Measurements from ENCODE around the gene MINPP1.

Gene MINPP1

DNA sequence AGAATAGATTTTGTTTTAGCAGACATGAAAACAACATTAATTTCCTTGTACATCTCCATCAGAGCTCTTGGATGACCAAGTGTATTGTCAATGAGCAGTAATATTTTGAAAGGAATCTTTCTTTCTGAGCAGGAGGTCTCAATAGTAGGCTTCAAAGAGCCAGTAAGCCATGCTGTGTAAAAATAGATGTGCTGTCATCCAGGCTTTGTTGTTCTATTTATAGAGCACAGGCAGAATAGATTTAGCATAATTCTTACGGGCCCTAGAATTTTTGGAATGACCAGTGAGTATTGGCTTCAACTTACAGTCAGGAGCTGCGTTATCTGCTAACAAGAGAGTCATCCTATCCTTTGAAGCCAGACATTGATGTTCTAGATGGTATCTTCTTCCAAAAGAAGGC lies 19.0 kb downstream of the MINPP1 start:
- DNase-seq = no peak

DNA sequence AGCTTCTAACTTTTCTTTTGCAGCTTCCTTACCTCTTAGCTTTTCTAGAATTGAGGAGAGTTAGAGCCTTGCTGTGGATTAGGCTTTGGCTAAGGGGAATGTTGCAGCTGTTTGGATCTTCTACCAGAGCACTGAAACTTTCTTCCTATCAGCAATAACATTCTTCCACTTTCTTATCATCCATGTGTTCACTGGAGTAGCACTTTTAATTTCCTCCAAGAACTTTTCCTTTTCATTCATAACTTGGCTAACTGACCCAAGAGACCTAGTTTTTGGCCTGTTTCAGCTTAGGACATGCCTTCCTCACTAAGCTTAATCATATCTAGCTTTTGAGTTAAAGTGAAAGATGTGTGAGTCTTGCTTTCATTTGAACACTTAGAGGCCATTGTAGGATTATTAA lies 19.6 kb downstream of the MINPP1 start:
- no peak for DNase-seq

DNA sequence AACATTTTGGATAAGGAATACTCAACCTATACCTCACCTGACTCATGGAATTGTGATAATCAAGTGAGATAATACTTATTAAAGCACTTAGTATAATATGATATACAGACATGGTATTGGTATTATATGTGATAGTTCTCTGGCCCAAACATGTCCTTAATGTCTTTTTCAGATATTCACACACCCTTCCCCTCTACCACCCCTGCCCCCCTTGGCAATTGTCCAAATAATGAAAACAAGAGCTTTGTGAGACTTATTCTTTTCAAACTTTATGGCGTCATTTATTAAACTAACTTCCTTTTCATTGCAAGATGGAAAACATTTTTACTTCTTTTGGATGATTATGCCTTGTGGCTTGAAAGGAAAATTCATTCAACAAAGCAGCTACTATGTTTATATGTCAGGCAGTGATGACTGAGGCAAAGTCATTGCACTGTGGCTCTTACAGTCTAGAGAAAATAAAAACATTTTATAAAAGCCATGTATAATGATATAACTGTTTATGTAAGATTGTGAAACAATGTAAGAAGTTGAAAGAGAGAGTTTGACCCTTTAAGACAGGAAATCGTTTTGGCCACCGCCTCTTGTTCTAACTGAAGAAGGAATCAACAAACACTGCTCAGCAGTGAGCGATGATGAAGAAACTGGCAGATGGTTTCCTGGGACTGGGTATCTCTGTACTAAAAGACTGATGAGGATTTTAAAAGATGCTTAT lies 27.4 kb downstream of the MINPP1 start:
- DNase-seq = no peak

DNA sequence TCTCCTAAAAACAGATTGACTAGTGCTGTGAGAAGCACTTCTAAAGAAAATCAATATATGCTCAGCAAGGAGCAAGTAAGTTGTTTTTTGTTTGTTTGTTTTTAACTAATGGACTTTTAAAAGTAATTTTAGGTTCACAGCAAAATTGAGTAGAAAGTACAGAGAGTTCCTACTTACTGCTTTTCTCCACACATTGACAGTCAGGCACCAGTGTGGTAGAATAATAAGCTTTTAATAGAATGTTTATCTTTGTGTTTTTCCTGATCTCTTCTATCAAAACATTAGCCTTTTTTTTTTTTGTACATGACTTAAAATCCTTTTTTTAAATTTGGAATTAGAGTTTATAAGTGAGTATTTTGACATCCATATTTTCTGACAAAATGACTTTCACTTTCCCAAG lies 28.0 kb downstream of the MINPP1 start:
- no peak for DNase-seq

DNA sequence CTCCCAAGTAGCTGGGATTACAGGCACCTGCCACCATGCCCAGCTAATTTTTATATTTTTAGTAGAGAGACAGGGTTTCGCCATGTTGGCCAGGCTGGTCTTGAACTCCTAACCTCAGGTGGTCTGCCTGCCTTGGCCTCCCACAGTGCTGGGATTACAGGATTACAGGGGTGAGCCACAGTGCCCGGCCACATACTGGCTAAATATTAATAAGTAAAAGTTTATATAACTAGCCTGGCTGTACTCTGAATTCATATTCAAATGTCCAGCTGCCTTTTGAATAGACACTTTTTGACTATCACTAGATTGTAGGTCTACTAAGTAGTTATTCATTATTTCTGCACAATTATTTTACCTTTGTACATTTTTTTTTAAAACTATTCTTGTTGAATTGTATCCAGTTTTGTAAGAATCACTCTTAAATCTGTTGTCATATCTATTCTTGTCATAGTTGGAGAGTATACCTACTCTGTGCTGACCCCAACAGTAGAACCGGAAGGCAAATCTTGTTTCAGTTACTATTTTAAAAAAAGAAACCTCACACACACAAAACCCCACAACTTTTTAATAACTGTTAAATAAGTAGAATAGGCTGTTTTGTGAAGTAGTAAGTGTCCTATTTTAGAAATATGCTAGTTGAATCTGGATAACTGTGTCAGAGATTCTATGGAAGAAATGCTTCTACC lies 29.6 kb downstream of the MINPP1 start:
- DNase-seq = no peak

DNA sequence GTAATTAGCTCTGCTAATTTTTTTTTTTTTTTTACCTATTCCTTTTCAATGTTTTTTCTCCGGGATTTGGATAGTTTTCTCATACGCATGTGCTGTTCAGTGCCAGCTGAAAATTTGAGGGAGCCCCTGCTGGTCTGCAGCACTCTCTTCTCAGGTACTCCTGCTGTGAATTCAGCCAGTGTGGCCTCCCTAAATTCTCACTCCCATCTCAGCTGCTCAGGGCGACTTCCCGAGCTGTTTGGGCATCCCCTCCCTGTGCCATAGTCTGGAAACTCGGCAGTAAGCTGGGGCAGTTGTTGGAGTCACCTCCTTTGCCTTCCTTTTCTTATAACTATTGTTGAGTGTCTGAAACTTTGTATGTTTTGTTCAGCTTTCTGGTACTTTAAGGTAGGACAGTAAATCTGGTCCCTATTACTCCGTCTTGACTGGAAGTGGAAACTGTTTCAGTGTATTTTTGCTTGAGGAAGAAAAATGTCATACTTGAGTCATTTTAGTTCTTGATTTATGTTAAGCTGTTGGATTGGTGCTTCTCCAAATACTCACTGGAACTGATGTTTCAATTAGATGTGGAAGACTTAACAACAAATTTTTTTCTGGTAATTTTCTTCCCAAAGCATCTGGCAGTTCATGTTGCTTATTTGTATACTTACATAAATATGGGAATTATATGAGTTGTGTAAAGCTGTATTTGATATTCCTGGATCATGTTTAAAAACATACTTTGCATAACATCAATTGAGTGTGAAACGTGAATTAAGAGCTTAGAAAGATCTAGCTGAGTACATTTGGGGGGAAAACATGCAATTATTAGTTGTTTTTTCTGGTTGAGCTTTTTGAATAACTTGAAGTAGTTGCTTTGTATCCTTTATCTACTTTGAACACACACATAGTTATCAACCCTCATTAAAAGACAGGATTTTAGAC lies 33.7 kb downstream of the MINPP1 start:
- DNase-seq = no peak

DNA sequence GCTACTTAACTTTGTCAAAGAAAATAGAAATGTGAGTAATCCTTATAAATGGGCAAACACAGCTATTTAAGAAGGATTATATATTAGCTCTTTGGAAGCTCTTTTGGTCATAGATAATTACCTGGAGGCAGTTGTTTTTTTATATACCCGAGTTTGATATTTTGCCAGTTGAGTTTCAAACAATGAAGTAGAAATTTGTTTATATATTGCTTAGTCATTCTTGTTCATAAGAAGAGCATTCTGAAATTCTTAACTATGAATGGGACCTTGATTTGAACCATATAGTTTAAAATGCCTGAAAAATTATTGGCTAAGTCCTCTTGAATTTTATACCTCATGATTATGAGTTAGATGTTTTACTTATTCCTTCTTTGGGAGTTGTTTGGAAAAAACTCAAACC lies 36.4 kb downstream of the MINPP1 start:
- DNase-seq = no peak

DNA sequence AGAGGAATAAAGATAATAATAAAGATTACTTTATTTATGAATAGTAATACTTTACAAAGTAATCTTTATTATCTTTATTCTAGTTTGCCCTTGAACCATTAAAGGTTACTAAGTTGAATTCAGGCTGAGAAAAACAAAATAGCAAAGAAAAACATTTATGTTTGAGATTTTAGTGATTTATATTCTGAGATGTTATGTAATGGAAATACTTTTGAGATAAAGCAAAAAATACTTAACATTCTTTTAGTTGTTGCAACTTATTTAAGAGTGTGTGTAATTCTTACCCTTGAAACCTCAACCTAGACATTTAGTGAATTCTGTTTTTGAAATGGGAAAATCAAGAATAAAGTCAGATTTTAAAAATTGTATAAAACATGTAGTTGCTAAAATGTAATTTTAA lies 40.0 kb downstream of the MINPP1 start:
- DNase-seq = no peak

DNA sequence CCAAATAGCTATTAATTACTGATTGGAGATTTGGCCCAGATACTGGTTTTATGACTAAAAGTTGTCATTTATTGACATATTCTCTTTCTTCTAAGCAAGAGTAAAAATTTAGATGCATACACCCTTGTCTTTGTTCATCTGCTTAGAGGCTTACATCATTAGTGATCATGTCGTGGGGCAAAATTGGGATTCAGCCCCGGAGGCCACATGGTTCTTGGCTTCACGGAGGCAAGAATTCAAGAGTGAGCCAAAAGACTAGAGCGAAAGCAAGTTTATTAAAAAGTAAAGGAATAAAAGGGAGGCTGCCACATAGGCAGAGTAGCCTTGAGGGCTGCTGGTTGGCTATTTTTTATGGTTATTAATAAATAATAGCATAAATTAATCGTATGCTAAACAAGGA lies 41.1 kb downstream of the MINPP1 start:
- no peak for DNase-seq

DNA sequence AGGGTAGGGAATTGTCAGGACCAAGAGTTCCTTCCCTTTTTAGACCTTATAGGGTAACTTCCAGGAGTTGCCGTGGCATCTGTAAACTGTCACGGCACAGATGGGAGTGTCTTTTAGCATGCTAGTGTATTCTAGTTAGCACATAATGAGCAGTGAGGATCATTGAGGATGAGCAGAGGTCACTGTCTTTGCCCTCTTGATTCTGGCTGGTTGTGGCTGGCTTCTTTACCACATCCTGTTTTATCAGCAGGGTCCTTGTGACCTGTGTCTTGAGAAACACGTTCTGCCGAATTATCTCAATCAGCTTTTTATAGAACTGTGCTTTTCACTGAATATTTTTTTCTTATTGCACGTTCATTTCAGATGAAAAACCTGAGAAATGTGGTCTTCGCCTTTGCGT lies 41.5 kb downstream of the MINPP1 start:
- DNase-seq = no peak

DNA sequence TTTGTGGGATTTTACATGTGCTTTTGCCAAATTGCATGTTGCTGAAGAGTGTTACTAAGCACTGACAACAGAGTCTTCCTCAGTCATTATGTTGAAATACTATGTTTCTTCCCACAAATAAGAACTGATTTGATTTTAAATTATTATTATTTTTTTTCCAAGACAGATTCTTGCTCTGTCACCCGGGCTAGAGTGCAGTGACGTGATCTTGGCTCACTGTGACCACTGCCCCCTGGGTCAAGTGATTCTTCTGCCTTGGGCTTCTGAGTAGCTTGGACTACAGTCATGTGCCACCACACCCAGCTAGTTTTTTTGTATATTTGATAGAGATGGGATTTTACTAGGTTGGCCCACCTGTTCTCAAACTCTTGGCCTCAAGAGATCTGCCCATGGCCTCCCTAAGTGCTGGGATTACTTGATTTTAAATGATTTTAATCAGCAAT lies 42.3 kb downstream of the MINPP1 start:
- DNase-seq = no peak

DNA sequence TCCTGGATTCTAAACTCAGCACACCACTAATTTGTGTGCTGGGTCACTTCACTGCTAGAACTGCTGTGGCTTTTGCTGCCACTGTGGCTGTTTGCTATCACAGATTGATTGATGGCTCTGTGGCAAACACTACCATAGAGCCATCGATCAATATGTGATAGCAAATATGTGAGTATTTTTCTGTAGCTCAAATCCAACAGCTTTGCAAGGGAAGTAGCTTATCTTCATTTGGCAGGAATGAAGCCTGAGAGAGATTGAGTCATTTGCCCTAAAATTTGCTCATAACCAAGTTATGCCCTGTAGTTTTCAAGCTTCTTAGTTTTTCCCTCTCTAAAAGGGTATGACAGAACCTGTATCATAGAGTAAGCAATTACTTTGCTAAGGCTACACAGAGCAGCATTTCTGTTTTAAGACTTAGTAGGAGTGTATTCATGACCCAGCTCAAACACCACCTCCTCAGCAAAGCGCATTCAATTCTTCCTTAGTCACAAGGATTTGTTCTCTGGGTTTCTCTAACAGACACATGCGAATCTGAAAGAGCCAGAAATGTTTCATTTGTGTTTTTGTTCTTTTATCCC lies 43.1 kb downstream of the MINPP1 start:
- no peak for DNase-seq

DNA sequence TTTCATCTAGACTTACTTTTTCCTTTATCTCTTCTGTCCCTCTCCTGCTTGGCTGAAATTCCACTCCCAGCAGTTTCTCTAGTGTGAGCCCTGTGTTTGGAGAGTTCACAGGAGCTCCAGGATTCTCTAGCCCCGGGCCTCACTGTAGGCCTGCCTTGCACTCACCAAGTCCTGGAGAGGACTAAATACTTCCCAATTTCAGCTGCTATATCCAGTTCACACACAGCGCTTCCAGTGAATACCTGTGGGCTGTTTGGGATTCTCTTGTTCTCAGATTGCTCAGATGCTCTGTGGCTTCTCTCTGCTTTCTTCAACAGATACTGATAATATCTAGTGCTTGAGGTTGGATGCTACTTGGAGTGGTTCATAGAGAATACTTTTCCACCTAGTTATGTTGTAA lies 46.0 kb downstream of the MINPP1 start:
- no peak for DNase-seq

DNA sequence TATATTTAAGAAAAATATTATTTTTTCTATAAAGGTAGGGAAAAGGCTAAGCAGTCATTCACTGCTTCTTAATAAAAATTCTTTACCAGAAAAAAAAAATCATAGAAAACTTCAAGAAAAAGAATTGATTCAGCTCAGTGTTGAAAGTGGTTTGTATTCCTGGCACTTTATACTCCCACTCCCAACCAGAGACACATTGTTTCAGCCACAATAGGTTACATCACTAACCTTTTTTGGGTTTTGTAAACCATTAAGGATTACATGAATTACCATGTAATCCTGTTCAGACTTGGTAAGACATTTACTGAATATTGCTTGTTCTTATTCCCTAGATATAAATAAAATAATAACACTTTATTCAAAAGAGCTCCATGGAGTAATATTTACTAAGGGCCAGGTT lies 46.6 kb downstream of the MINPP1 start:
- no peak for DNase-seq

DNA sequence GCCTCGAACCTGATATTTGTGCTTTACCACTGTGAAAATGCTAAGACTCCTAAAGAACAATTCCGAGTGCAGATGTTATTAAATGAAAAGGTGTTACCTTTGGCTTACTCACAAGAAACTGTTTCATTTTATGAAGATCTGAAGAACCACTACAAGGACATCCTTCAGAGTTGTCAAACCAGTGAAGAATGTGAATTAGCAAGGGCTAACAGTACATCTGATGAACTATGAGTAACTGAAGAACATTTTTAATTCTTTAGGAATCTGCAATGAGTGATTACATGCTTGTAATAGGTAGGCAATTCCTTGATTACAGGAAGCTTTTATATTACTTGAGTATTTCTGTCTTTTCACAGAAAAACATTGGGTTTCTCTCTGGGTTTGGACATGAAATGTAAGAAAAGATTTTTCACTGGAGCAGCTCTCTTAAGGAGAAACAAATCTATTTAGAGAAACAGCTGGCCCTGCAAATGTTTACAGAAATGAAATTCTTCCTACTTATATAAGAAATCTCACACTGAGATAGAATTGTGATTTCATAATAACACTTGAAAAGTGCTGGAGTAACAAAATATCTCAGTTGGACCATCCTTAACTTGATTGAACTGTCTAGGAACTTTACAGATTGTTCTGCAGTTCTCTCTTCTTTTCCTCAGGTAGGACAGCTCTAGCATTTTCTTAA lies 47.7 kb downstream of the MINPP1 start:
- no peak for DNase-seq

DNA sequence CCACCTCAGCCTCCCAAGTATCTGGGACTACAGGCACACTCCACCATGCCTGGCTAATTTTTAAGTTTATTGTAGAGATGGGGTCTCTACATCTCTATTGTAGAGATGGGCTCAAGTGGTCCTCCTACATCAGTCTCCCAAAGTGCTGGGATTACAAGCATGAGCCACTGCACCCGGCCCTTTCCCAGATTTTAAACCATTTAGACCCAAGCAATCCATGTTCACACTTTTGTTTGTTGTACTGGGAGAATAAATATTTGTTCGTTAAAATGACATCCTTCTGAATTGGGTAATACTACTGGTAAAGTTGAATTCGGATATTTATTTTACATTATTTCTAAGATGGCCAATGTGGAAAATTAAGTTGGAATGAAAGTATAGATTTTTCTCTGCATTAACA lies 52.7 kb downstream of the MINPP1 start:
- no peak for DNase-seq

DNA sequence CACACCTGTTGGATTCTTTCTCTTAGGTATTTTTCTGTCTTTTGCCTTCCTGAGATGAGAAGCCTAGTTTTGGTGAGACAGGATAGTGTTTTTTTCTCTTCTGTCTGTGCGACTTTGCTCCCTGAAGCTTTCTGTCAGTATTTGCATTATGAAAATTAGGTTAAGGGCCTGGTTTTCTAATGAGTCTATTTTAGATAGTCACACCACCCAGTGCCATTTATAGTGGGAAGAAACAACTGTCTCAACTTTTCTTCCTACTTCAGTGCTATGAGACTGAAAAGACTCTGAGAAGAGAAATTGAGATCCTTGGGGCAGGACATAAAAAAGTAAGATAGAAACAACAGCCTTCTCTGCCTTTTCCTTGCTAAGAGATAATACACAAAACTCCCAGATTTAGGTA lies 53.6 kb downstream of the MINPP1 start:
- DNase-seq = no peak

DNA sequence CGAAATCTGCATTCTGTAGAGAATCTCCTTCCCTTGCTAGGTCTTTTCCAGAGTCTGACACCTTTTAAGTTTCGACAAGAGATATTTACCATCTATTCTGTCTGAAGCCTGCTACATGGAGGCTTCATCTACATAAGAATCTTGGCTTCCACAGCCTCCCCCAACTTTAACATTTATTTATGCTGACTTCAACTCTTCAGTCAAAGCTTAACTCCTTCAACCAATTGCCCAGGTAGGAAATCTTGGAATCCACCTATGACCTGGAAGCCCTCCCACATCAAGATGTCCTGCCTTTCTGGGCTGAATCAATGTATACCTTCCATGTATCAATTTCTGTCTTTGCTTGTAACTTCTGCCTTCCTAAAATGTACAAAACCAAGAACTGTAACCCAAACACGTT lies 54.7 kb downstream of the MINPP1 start:
- no peak for DNase-seq

DNA sequence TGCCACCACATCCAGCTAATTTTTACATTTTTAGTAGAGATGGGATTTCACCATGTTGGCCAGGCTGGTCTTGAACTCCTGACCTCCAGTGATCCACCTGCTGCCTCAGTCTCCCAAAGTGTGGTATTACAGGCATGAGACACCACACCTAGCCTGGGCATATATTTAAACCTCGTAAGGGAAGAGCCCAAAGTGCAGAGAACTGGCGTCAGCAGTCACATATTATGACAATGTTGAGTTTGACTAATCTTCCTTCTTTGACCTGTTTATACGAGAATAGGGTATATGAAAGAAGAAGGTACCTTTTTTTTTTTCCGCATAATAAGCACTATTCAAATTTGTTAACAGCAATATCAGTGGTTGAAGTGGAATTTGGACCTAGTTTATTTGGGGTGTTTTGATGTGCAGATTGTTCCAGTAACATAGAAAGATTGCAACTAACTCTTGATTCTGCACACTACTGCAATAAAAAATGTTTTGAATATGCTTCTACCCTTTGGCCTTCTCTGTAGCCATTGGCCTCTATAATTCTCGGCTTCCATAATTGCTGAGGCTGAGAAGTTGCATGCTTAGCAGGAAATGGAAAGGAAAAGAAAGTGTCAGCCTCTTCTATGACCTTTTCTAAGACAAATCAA lies 55.9 kb downstream of the MINPP1 start:
- no peak for DNase-seq

DNA sequence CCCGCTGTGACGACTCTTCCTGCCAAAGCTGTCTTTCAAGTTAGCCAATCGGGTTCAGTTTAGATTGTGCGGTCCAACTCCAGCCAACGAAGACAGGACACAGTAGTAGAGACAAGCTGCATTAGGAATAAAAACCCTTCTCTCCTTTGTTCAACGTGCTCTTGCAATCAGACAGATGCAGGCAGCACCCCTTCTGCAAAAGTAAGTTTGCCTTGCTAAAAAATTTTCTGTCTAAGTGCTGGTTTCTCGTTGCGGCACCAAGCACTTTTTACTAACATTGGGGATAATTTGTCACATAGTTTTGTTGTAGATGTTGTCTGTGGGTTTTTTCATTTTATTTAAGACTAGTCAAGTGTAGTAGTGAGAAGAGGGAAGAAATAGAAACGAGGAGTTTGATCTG lies 58.1 kb downstream of the MINPP1 start:
- no peak for DNase-seq

DNA sequence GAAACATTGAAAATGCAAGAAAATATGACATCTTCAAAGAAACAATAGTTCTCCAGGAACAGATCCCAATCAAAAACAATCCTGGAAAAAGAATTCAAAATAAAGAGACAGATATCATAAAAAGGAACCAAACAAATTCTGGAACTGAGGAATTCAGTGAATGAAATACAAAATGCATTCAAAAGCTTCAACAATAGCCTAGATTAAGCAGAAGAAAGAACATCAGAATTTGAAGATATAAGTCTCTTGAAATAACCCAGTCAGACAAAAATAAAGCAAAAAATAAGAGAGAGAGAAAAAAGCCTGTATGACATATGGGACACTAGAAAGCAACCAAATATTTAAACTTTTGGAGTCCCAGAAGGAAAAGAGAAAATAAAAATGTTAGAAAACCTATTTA lies 60.3 kb downstream of the MINPP1 start:
- no peak for DNase-seq

DNA sequence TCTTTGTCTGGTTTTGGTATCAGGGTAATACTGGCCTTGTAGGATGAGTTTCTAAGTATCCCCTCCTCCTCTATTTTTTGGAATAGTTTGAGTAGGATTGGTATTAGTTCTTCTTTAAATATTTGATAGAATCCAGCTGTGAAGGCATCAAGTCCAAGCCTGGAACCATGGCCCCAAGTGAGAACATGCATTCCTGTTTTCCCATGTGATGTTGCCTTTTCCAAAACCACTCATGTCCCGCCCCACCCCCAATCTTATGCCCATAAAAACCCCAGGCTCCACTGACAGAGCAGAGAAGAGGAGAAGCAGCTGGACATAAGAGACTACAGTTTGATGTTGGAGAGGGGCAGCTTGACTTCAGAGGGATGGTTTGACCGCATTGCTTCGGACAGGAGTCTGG lies 71.2 kb downstream of the MINPP1 start:
- DNase-seq = no peak

Data from activated CD4-positive, CD25-positive, alpha-beta regulatory T cell (primary cell).